ENCODE measurements around the gene PSMC3. TPM values are rescaled to one million over a fixed set of nuclear protein-coding genes. Genes with fewer than 3 reads are reported as not detected.
A peak's percentile ranks its signal among the peaks of the same experiment; 100 is the strongest.

The PSMC3 gene
- total and polyA plus RNA-seq, 2 of the 13 experiments (the other 11 are each of a cell fraction or from before 2014, with no cell fraction given) = 75.8 to 214 TPM

DNA sequence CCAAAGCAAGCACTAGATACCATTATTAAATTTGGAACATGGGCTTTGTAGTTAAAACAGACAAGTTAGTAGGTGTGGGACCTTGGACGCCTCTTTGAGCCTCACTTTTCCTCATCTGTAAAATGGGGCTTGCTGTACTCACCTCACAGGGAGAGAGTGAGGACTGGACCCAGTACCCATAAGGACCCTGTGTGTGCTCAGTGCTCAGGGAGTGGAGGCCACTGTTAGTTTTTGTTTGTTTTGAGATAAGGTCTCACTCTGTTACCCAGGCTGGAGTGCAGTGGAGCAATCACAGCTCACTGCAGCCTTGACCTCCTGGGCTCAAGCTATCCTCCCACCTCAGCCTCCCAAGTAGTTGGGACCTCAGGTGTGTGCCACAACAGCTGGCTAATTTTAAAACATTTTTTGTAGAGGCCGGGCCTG is 13.8 kb upstream of the PSMC3 start (continued):
- TF ChIP-seq, protein P1, sequence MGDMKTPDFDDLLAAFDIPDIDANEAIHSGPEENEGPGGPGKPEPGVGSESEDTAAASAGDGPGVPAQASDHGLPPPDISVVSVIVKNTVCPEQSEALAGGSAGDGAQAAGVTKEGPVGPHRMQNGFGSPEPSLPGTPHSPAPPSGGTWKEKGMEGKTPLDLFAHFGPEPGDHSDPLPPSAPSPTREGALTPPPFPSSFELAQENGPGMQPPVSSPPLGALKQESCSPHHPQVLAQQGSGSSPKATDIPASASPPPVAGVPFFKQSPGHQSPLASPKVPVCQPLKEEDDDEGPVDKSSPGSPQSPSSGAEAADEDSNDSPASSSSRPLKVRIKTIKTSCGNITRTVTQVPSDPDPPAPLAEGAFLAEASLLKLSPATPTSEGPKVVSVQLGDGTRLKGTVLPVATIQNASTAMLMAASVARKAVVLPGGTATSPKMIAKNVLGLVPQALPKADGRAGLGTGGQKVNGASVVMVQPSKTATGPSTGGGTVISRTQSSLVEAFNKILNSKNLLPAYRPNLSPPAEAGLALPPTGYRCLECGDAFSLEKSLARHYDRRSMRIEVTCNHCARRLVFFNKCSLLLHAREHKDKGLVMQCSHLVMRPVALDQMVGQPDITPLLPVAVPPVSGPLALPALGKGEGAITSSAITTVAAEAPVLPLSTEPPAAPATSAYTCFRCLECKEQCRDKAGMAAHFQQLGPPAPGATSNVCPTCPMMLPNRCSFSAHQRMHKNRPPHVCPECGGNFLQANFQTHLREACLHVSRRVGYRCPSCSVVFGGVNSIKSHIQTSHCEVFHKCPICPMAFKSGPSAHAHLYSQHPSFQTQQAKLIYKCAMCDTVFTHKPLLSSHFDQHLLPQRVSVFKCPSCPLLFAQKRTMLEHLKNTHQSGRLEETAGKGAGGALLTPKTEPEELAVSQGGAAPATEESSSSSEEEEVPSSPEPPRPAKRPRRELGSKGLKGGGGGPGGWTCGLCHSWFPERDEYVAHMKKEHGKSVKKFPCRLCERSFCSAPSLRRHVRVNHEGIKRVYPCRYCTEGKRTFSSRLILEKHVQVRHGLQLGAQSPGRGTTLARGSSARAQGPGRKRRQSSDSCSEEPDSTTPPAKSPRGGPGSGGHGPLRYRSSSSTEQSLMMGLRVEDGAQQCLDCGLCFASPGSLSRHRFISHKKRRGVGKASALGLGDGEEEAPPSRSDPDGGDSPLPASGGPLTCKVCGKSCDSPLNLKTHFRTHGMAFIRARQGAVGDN (CRISPR knock-in tag; IDR thresholded peaks at IDR 0.05) = no peak
- 0 out of 2 replicates have a peak, but pooled peaks have one; percentile 21 for TF ChIP-seq ZFP1 (CRISPR knock-in tag; IDR thresholded peaks at IDR 0.05)
- TF ChIP-seq, protein P2, sequence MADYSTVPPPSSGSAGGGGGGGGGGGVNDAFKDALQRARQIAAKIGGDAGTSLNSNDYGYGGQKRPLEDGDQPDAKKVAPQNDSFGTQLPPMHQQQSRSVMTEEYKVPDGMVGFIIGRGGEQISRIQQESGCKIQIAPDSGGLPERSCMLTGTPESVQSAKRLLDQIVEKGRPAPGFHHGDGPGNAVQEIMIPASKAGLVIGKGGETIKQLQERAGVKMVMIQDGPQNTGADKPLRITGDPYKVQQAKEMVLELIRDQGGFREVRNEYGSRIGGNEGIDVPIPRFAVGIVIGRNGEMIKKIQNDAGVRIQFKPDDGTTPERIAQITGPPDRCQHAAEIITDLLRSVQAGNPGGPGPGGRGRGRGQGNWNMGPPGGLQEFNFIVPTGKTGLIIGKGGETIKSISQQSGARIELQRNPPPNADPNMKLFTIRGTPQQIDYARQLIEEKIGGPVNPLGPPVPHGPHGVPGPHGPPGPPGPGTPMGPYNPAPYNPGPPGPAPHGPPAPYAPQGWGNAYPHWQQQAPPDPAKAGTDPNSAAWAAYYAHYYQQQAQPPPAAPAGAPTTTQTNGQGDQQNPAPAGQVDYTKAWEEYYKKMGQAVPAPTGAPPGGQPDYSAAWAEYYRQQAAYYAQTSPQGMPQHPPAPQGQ (CRISPR knock-in tag; IDR thresholded peaks at IDR 0.05; ENCODE audit: borderline replicate concordance) = no peak
- TF ChIP-seq PRPF4 (IDR thresholded peaks at IDR 0.05; ENCODE audit: low read depth, low read length, poor library complexity, severe bottlenecking) = no peak
- no peak for TF ChIP-seq ZNF879 (CRISPR knock-in tag; IDR thresholded peaks at IDR 0.05)
- TF ChIP-seq, protein P3, sequence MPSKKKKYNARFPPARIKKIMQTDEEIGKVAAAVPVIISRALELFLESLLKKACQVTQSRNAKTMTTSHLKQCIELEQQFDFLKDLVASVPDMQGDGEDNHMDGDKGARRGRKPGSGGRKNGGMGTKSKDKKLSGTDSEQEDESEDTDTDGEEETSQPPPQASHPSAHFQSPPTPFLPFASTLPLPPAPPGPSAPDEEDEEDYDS (CRISPR knock-in tag; IDR thresholded peaks at IDR 0.05) = no peak
- no peak for TF ChIP-seq SKI (IDR thresholded peaks at IDR 0.05; ENCODE audit: partially characterized antibody)
- TF ChIP-seq SOX13 (IDR thresholded peaks at IDR 0.05) = no peak
- peak in 1 of 2 experiments; percentile 25; a peak in 1 of 4 replicates for TF ChIP-seq SOX13 (CRISPR knock-in tag; conservative IDR thresholded peaks at IDR 0.05 in 1 of 2, IDR thresholded peaks at IDR 0.05 in 1 of 2)
- TF ChIP-seq ZNF207 (IDR thresholded peaks at IDR 0.05; ENCODE audit: borderline replicate concordance) = no peak
- no peak for TF ChIP-seq XRCC5 (optimal IDR thresholded peaks at IDR 0.05; ENCODE audit: low read length)
- TF ChIP-seq NFIC (IDR thresholded peaks at IDR 0.05; ENCODE audit: low read length) = no peak
- TF ChIP-seq ZNF883 (CRISPR knock-in tag; IDR thresholded peaks at IDR 0.05; ENCODE audit: not compliant biosample characterization) = no peak
- no peak for TF ChIP-seq EZH2 (conservative IDR thresholded peaks at IDR 0.05; ENCODE audit: low read depth, low read length)
- peak; percentile 96 for TF ChIP-seq GFI1 (CRISPR knock-in tag; IDR thresholded peaks at IDR 0.05; ENCODE audit: borderline replicate concordance)
- TF ChIP-seq POLR2A (IDR thresholded peaks at IDR 0.05; ENCODE audit: insufficient read depth in 1 of 2, low read depth in 2 of 2, low read length in 2 of 2) = no peak
- no peak for TF ChIP-seq KLF13 (CRISPR knock-in tag; IDR thresholded peaks at IDR 0.05)
- peak; percentile 99 for TF ChIP-seq ZSCAN21 (CRISPR knock-in tag; IDR thresholded peaks at IDR 0.05; ENCODE audit: borderline replicate concordance)
- no peak for TF ChIP-seq TCF7 (IDR thresholded peaks at IDR 0.05; ENCODE audit: low read depth)
- TF ChIP-seq JUNB (CRISPR knock-in tag; IDR thresholded peaks at IDR 0.05; ENCODE audit: borderline replicate concordance) = no peak
